Keratinocyte (primary cell): Measurements from ENCODE around the gene DMXL2. TPM values are rescaled to one million over a fixed set of nuclear protein-coding genes. Genes with fewer than 3 reads are reported as not detected.
"Not testable (repeated sequence)": the region's sequence is repeated elsewhere in the genome, so short reads cannot be mapped to it uniquely, and the experiment has no call there.

Experiments
- DNase-seq: peaks from one replicate; pipeline ENCODE4 v3.0.0-alpha.2; 2011; ENCODE audit warnings: low read depth, missing footprints, low spot score
- FAIRE-seq: peaks from 2 replicates; lab custom pipeline; 2011; peaks lifted over from hg19 to GRCh38; lab: Jason Lieb, UNC
- H2AFZ ChIP-seq: 2 replicates; pipeline ENCODE4 v1.6.0; 2012; ENCODE audit warnings: low read length, control low read depth, inconsistent platforms; ENCODE audit not compliant: control insufficient read depth
- H3K27ac ChIP-seq: 2 replicates; pipeline ENCODE4 v1.5.1; 2011; ENCODE audit warnings: low read length; ENCODE audit not compliant: control insufficient read depth, insufficient read depth
- H3K27me3 ChIP-seq: 3 replicates; pipeline ENCODE4 v1.6.0; 2011; ENCODE audit warnings: low read length; ENCODE audit not compliant: control insufficient read depth, insufficient read depth; ENCODE audit errors: extremely low read depth
- H3K36me3 ChIP-seq, 2 experiments: 2 replicates in 1 of 2; 3 replicates in 1 of 2; pipeline ENCODE4 v1.5.1; 2011; ENCODE audit warnings: low read length in 2 of 2, mild to moderate bottlenecking in 1 of 2; ENCODE audit not compliant: control insufficient read depth in 2 of 2, insufficient read depth in 2 of 2; ENCODE audit errors: extremely low read depth in 1 of 2
- H3K4me1 ChIP-seq: 3 replicates; pipeline ENCODE4 v1.5.1; 2011; ENCODE audit warnings: low read length; ENCODE audit not compliant: control insufficient read depth, insufficient read depth; ENCODE audit errors: extremely low read depth
- H3K4me2 ChIP-seq: 3 replicates; pipeline ENCODE4 v1.6.0; 2011; ENCODE audit warnings: low read depth, low read length; ENCODE audit not compliant: control insufficient read depth, insufficient read depth; ENCODE audit errors: extremely low read depth
- H3K4me3 ChIP-seq, 3 experiments: fragments of 200-600 bp in 1 of 3; sonication (generic) in 1 of 3; 2 replicates in 2 of 3; 3 replicates in 1 of 3; pipeline ENCODE4 v1.5.1; 2011 to 2016; ENCODE audit warnings: low read length in 3 of 3, mild to moderate bottlenecking in 3 of 3, control low read depth in 2 of 3, inconsistent platforms in 1 of 3, low read depth in 1 of 3, mixed read lengths in 1 of 3, mixed run types in 1 of 3, moderate library complexity in 1 of 3; ENCODE audit not compliant: control insufficient read depth in 2 of 3, insufficient read depth in 2 of 3; ENCODE audit errors: extremely low read depth in 1 of 3
- H3K79me2 ChIP-seq: 2 replicates; pipeline ENCODE4 v1.6.0; 2012; ENCODE audit warnings: low read length; ENCODE audit not compliant: control insufficient read depth, insufficient read depth
- H3K9ac ChIP-seq: 3 replicates; pipeline ENCODE4 v1.6.0; 2011; ENCODE audit warnings: low read length; ENCODE audit not compliant: control insufficient read depth, insufficient read depth; ENCODE audit errors: extremely low read depth
- H3K9me1 ChIP-seq: 3 replicates; pipeline ENCODE4 v1.6.0; 2011; ENCODE audit warnings: low read length; ENCODE audit not compliant: control insufficient read depth, insufficient read depth; ENCODE audit errors: extremely low read depth
- H3K9me3 ChIP-seq: 2 replicates; pipeline ENCODE4 v1.5.1; 2012; ENCODE audit warnings: low read depth, low read length; ENCODE audit not compliant: control insufficient read depth
- H4K20me1 ChIP-seq: 3 replicates; pipeline ENCODE4 v1.6.0; 2011; ENCODE audit warnings: low read length; ENCODE audit not compliant: control insufficient read depth, insufficient read depth; ENCODE audit errors: extremely low read depth
- CTCF ChIP-seq, 3 experiments: IDR thresholded peaks in 1 of 3; conservative IDR thresholded peaks in 1 of 3; optimal IDR thresholded peaks in 1 of 3; 2 replicates in 2 of 3; 3 replicates in 1 of 3; pipeline versions ENCODE3 to v1.5.1; 2011; ENCODE audit warnings: low read length in 3 of 3, mild to moderate bottlenecking in 3 of 3, moderate library complexity in 2 of 3, control low read depth in 1 of 3, inconsistent platforms in 1 of 3; ENCODE audit not compliant: insufficient read depth in 2 of 3; ENCODE audit errors: extremely low read depth in 1 of 3
- EZH2 ChIP-seq: IDR thresholded peaks from one replicate; pipeline ENCODE4 v1.6.1; 2012; ENCODE audit warnings: inconsistent platforms, mild to moderate bottlenecking, low read length, moderate library complexity
- dilution Hi-C: fragments of 300-500 bp; cut with MboI; formaldehyde crosslinking; loops from one replicate; pipeline ENCODE4 v1.7.0; 2020; ENCODE audit warnings: low sequenced_read_pairs; ENCODE audit not compliant: extremely low pct_ligation_motif_present
- polyA plus RNA-seq, 5 experiments: library from polyadenylated mRNA; depleted of rRNA in 3 of 5; stranded (reverse) in 3 of 5; stranded (forward) in 1 of 5; unstranded in 1 of 5; fragments of >200 nt; gene quantifications; 1 replicate in 1 of 5; 2 replicates in 3 of 5; 3 replicates in 1 of 5; pipeline versions ENCODE4 v1.2.1 to v1.2.3, GENCODE V29; 2011 to 2012; ENCODE audit warnings: missing spikeins in 2 of 5, low read depth in 1 of 5, low replicate concordance in 1 of 5

The DMXL2 gene
- polyA plus RNA-seq, 1 donor (not counting 4 experiments of a cell fraction or from before 2014, with no cell fraction given), result 14.9 TPM

- DNase-seq, H3K9me1 ChIP-seq, H3K4me2 ChIP-seq, H2AFZ ChIP-seq, H3K4me1 ChIP-seq, H3K27me3 ChIP-seq, H3K9me3 ChIP-seq, H4K20me1 ChIP-seq, H3K36me3 ChIP-seq, FAIRE-seq, H3K27ac ChIP-seq, H3K9ac ChIP-seq, H3K4me3 ChIP-seq, dilution Hi-C loops, H3K79me2 ChIP-seq: not testable (repeated sequence)
These were observed 25.5 kb upstream of the DMXL2 start for GRCh38 chr15:51648101-51648500.

DNA sequence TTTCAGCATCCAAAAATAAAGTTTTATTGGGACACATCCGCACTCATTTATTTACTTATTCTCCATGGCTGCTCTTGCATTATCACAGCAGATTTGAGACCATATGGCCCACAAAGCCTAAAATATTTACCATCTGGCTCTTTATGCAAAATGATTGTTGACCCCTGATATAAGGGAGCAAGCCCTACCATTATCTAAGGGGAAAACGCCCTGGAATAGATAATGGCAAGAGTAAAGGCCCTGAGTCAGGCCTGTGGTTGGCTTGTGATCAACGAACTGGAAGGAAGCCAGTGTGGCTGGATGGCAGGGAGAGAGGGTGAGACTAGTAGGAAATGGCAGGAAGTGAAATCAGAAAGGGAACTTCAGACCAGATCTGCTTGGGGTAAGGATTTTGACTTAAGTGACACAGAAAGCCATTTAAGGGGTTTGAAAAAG is 24.6 kb upstream of the DMXL2 start:
- Histone ChIP-seq H3K79me2 (no peaks in the 10 kb centered on the region), H3K9me1 (no peaks in the 10 kb centered on the region), H3K4me3 (no peak overlapping the region), H3K36me3 (no peaks in the 10 kb centered on the region), H3K9ac (no peak overlapping the region), H3K27ac (no peak overlapping the region), H3K9me3 (no peaks in the 10 kb centered on the region), H3K4me2 (no peak overlapping the region), H2AFZ (peak overlapping the region; percentile 30), H3K27me3 (no peaks in the 10 kb centered on the region), H4K20me1 (no peaks in the 10 kb centered on the region), H3K4me1 (peaks cover 11% of the 10 kb centered on the region)
- DNase-seq (no peak), FAIRE-seq (peak; percentile 17)
- TF ChIP-seq CTCF (optimal IDR thresholded peaks at IDR 0.05 in 1 of 3, IDR thresholded peaks at IDR 0.05 in 1 of 3, conservative IDR thresholded peaks at IDR 0.05 in 1 of 3; ENCODE audit: extremely low read depth in 1 of 3, insufficient read depth in 2 of 3, low read length in 3 of 3) (no peak), EZH2 (no peak)
- dilution Hi-C loops, result no loop called here

DNA sequence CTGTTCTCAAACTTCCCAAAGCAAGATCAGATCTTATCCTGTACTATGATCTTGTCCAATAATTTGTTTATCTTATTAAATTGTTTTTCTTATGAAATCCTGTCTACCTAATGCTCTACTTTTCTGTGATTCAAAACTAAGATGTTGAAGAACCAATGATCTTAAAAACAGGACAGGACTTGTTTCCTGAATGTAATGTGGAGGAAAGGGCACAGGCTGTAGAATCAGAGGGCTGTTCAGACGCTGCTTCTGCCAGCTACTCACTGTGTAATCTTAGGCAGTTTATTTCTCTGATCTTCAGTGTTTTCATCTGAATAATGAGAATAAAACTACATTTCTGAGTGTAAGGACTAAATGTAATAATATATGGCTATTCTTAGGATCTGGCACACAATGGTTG is 20.1 kb upstream of the DMXL2 start:
- DNase-seq (no peak), FAIRE-seq (peak; percentile 5)
- Histone ChIP-seq H2AFZ (no peak overlapping the region), H3K27ac (no peak overlapping the region), H3K4me3 (no peak overlapping the region), H3K79me2 (no peaks in the 10 kb centered on the region), H3K27me3 (no peaks in the 10 kb centered on the region), H4K20me1 (no peaks in the 10 kb centered on the region), H3K4me1 (peaks cover 11% of the 10 kb centered on the region), H3K9me1 (no peaks in the 10 kb centered on the region), H3K4me2 (peak overlapping the region; percentile 27), H3K9ac (no peak overlapping the region), H3K36me3 (no peaks in the 10 kb centered on the region), H3K9me3 (no peaks in the 10 kb centered on the region)
- TF ChIP-seq CTCF (optimal IDR thresholded peaks at IDR 0.05 in 1 of 3, IDR thresholded peaks at IDR 0.05 in 1 of 3, conservative IDR thresholded peaks at IDR 0.05 in 1 of 3; ENCODE audit: extremely low read depth in 1 of 3, insufficient read depth in 2 of 3, low read length in 3 of 3) (no peak), EZH2 (no peak)
- dilution Hi-C loops, result no loop called here
